ENCODE data around the gene CHDH. TPM values are rescaled to one million over a fixed set of nuclear protein-coding genes. Genes with fewer than 3 reads are reported as not detected.

The CHDH gene
- total and polyA plus RNA-seq, 2 donors (not counting 1 experiment from before 2014, with no cell fraction given) = 0.03 to 0.37 TPM

DNA sequence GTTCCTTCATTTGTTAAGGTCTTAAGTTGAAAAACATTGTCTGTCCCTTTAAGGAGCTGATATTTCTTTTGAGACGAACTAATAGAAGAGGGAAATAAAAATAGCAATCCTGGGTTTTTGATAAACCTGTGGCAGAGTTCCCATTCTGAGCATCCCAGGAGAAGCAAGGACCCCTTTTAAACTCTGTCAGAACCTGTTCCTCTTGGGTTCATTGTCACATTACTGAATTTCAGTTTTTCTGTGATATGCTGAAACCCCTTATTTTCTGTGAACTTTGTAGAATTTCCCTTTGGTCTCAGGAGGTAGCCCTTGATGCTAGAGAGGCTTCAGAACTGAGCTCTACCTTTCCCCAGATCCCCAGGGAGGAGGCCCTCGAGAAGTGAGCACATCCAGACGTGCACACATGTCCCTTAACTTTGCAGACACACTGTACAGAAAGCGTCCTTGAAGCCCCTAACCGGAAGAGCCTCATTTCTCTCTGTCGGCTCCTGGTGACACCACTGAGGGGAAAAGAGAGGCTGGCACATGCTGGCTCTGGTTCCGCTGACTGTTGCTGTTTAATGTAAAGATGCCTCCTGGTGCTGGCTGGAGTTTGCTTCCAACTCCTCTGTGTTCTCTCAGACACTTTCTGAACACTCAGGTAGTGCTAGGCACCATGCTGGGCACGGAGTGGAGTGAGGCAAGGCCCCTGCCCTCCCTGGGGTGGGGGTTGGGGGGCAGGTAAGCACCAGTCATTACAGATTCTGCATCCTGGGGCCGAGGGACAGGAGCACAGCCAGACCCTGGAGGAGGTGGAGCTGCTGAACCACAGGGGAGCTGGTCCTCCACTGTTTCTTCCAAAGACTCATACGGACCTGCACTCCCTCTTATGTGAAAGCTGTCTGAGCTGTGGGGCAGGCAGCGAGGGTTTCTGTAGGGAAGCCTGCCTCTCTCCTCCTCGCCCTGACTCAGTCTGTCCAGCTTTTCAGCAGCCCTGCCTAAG lies 77.5 kb downstream of the CHDH start:
- peaks cover 0 to 6% (median 0%) of the 10 kb centered on the region in 4 experiments for H3K27me3 ChIP-seq (replicated peaks in 1 of 4; ENCODE audit: control extremely low read depth in 1 of 4, control insufficient read depth in 3 of 4, insufficient read depth in 4 of 4, low read length in 3 of 4)
- peaks cover 0 to 1% of the 10 kb centered on the region in 2 donors for H3K4me1 ChIP-seq (ENCODE audit: control insufficient read depth in 2 of 2, insufficient read depth in 2 of 2, low read length in 2 of 2)
- ChIA-PET POLR2A (no interaction called here), CTCF (no interaction called here)
- 64% methylated on average over 11 of the region's 12 CpGs for whole genome bisulfite sequencing (ENCODE audit: insufficient coverage)
- H3K27ac ChIP-seq (ENCODE audit: low read length in 2 of 2) = no peak overlapping the region
- no peaks in the 10 kb centered on the region for H3K9me3 ChIP-seq (ENCODE audit: control extremely low read depth in 1 of 3, control insufficient read depth in 2 of 3, insufficient read depth in 1 of 3, low read length in 2 of 3)
- no peaks in the 10 kb centered on the region for H3K79me2 ChIP-seq (ENCODE audit: control insufficient read depth, insufficient read depth, low read length)
- Mint-ChIP-seq H3K27ac (no peak overlapping the region), H3K9me3 (ENCODE audit: insufficient read depth) (no peaks in the 10 kb centered on the region), H3K27me3 (no peaks in the 10 kb centered on the region), H3K4me1 (peaks cover 5% of the 10 kb centered on the region), H3K4me3 (no peak overlapping the region)
- H2AFZ ChIP-seq (ENCODE audit: insufficient read depth, low read depth, low read length, poor library complexity, severe bottlenecking) = no peak overlapping the region
- intact Hi-C loops (cut with micrococcal nuclease) = no loop called here
- no peaks in the 10 kb centered on the region for H3K36me3 ChIP-seq (replicated peaks in 1 of 2; ENCODE audit: control extremely low read depth in 1 of 2, control insufficient read depth in 1 of 2, extremely low read depth in 1 of 2, insufficient read depth in 2 of 2, low read length in 1 of 2)
- no peak overlapping the region for H3K4me2 ChIP-seq (replicated peaks; ENCODE audit: low read depth, low read length, poor library complexity, severe bottlenecking)
- no peak for DNase-seq
- H4K20me1 ChIP-seq (ENCODE audit: control insufficient read depth, insufficient read depth, low read length, poor library complexity, severe bottlenecking) = no peaks in the 10 kb centered on the region
- H3K9ac ChIP-seq (ENCODE audit: low read length) = no peak overlapping the region
- TF ChIP-seq, protein P1, sequence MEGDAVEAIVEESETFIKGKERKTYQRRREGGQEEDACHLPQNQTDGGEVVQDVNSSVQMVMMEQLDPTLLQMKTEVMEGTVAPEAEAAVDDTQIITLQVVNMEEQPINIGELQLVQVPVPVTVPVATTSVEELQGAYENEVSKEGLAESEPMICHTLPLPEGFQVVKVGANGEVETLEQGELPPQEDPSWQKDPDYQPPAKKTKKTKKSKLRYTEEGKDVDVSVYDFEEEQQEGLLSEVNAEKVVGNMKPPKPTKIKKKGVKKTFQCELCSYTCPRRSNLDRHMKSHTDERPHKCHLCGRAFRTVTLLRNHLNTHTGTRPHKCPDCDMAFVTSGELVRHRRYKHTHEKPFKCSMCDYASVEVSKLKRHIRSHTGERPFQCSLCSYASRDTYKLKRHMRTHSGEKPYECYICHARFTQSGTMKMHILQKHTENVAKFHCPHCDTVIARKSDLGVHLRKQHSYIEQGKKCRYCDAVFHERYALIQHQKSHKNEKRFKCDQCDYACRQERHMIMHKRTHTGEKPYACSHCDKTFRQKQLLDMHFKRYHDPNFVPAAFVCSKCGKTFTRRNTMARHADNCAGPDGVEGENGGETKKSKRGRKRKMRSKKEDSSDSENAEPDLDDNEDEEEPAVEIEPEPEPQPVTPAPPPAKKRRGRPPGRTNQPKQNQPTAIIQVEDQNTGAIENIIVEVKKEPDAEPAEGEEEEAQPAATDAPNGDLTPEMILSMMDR (IDR thresholded peaks at IDR 0.05) = no peak
- TF ChIP-seq EZH2 (IDR thresholded peaks at IDR 0.05; ENCODE audit: borderline replicate concordance, insufficient read depth, low read depth, low read length, poor library complexity, severe bottlenecking) = no peak
- ATAC-seq (ENCODE audit: low read depth) = no peak
- no peak overlapping the region for H3K4me3 ChIP-seq (ENCODE audit: control extremely low read depth in 1 of 5, extremely low read depth in 1 of 5, insufficient read depth in 1 of 5, low read depth in 2 of 5, low read length in 4 of 5)

DNA sequence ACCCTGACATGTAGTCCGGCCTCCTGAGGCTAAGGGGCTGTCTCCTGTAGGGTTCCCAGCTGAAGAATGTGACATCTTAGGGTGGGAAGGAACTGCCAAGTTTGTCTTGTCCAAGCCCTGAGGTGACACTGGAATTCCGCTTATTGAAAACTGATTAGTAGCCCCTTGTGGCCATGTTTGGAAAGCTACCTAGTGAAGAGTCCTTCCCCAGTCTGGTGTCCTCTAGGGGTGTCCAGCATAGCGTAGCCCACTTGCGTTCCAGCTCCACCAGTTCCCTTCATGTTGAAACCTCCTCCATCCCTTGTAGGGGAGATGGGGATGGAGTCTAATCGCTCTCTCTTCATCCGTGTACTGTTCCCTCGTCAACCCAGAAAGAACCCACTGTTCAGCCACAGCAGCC lies 79.5 kb downstream of the CHDH start:
- Histone ChIP-seq H3K4me1 (ENCODE audit: control insufficient read depth in 2 of 2, insufficient read depth in 2 of 2, low read length in 2 of 2) (no peaks in the 10 kb centered on the region), H3K9ac (ENCODE audit: low read length) (no peak overlapping the region), H3K9me3 (ENCODE audit: control extremely low read depth in 1 of 3, control insufficient read depth in 2 of 3, insufficient read depth in 1 of 3, low read length in 2 of 3) (no peaks in the 10 kb centered on the region), H3K27ac (ENCODE audit: low read length in 2 of 2) (no peak overlapping the region), H3K79me2 (ENCODE audit: control insufficient read depth, insufficient read depth, low read length) (no peaks in the 10 kb centered on the region), H3K4me2 (replicated peaks; ENCODE audit: low read depth, low read length, poor library complexity, severe bottlenecking) (no peak overlapping the region), H4K20me1 (ENCODE audit: control insufficient read depth, insufficient read depth, low read length, poor library complexity, severe bottlenecking) (no peaks in the 10 kb centered on the region), H2AFZ (ENCODE audit: insufficient read depth, low read depth, low read length, poor library complexity, severe bottlenecking) (no peak overlapping the region), H3K36me3 (replicated peaks in 1 of 2; ENCODE audit: control extremely low read depth in 1 of 2, control insufficient read depth in 1 of 2, extremely low read depth in 1 of 2, insufficient read depth in 2 of 2, low read length in 1 of 2) (no peaks in the 10 kb centered on the region), H3K4me3 (ENCODE audit: control extremely low read depth in 1 of 5, extremely low read depth in 1 of 5, insufficient read depth in 1 of 5, low read depth in 2 of 5, low read length in 4 of 5) (no peak overlapping the region), H3K27me3 (replicated peaks in 1 of 4; ENCODE audit: control extremely low read depth in 1 of 4, control insufficient read depth in 3 of 4, insufficient read depth in 4 of 4, low read length in 3 of 4) (peaks cover 0 to 6% (median 0%) of the 10 kb centered on the region in 4 experiments)
- Mint-ChIP-seq H3K27ac (no peak overlapping the region), H3K4me1 (no peaks in the 10 kb centered on the region), H3K27me3 (no peaks in the 10 kb centered on the region), H3K4me3 (no peak overlapping the region), H3K9me3 (ENCODE audit: insufficient read depth) (no peaks in the 10 kb centered on the region)
- no peak for ATAC-seq (ENCODE audit: low read depth)
- TF ChIP-seq EZH2 (IDR thresholded peaks at IDR 0.05; ENCODE audit: borderline replicate concordance, insufficient read depth, low read depth, low read length, poor library complexity, severe bottlenecking) = no peak
- TF ChIP-seq, protein P1 (IDR thresholded peaks at IDR 0.05) = no peak
- no peak for DNase-seq
- POLR2A ChIA-PET = no interaction called here
- intact Hi-C loops (cut with micrococcal nuclease) = no loop called here
- CTCF ChIA-PET = no interaction called here
- 100% methylated on average over 4 of the region's 7 CpGs for WGBS (ENCODE audit: insufficient coverage)

Data from B cell (primary cell).